SIG-M5 treated with dmso at 0.1 percent for 504 hours (cell line): ENCODE measurements around the gene SHLD3.
"Not testable (repeated sequence)": the region's sequence is repeated elsewhere in the genome, so short reads cannot be mapped to it uniquely, and the experiment has no call there.

Source experiments
- DNase-seq: peaks from one replicate; lab custom pipeline; 2025; ENCODE audit not compliant: unreplicated experiment; lab: John Stamatoyannopoulos, UW

The SHLD3 gene, protein sequence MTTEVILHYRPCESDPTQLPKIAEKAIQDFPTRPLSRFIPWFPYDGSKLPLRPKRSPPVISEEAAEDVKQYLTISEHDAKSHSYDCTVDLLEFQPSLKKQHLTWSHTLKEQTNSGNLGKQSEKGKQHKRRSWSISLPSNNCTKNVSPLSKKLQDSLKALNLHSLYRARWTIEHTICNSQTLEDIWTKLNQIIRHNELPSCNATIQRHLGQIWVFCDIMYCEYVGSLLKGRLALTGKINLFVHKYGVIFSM

DNA sequence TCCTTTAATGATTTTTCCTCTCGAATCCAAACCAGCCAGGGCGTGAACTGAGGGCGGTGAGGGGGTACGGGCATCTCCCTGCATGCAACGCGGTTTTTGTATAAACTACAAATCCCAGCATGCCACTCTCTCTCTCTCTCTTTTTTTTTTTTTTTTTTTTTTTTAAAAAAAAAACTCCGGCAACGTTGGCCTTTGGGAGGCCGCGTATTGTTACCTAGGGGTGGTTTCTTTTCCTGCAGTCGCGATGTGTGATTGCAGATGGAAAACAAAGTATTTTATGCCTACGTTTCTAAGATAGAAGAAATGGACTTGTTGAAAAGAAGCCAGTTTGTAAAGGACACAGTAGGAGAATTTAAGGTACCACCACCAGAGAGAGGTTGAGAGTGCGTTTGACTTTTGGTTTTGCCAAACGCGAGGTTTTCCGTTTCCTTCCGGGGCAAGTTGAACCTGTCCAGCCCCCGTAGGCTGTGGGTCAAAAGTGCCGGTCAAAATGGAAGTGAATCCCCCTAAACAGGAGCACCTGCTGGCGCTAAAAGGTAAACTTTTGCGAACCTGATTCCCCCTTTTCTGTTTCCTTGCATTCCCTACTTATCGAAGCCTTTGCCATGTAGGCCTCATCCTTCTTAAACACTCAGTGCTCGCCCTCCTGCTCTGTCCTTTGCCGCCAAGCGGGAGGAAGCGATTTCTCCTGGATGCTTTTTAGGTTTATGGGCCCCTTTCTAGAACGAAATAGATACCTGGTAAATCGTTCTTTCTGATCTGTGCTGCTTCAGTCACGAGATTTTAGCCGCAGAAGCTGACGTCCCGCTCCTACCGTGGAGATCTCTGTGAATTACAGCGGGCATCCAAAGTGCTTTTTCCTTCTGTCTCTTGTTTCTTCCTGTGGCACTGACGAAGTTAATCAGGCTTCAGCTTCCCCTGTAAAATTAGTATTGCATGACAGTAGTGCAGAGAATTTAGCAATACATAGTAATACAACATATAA is at the start of gene SHLD3, which contains the start of gene TRAPPC13:
Gene SHLD3 (plus strand): TSS at position 457 of the 985 bp plus-strand sequence. CDS start 4,561 bp downstream, outside the sequence.
Gene TRAPPC13 (plus strand): TSS at position 457 of the 985 bp plus-strand sequence. CDS start 34 bp downstream, at position 491.
- peak; percentile 94 for DNase-seq

DNA sequence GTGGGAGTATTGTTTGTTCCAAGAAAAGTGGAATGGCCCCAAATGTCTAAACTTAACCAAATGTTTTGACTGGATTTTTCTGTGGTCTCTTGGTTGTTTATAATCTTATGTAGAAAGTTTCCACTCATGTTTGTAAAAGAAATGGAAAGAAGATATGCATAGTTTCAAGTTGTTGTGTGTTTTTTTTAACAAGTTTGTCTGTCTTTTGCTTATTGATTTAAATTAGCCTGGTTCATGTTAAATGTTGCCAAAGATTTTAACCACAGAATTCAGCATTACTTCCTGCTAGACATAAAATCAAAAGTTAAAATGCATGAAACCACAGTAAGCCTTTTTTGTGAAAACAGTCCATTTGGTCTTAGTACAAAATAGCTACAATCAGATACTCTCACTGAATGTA is 47.7 kb upstream of the SHLD3 start:
- DNase-seq = no peak

DNA sequence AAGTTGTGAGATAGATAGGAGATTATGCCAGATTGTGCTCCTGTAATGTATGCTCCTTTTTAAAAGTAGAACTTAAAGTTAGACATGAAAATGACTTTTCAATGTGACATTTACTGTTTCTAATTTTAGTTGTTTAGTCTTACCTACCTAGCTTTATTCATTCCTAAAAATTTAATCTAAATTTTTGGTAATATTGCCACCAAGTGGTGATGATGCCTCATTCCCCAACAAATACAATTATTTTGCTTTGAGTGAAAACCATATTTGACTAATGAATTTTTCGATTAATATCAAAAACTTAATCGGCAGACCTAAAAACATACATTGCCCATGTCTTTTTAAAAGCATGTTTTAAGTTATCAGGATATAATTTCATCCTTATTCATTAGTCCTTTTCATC is 36.1 kb upstream of the SHLD3 start:
- no peak for DNase-seq

DNA sequence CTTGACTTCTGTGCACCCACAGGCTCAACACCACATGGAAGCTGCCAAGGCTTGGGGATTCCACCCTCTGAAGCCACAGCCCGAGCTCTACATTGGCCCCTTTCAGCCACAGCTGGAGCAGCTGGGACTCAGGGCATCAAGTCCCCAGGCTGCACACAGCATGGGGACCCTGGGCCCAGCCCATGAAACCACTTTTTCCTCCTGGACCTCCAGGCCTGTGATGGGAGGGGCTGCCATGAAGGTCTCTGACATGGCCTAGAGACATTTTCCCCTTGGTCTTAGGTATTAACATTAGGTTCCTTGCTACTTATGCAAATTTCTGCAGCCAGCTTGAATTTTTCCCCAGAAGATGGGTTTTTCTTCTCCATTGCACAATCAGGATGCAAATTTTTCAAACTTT is 23.1 kb upstream of the SHLD3 start:
- DNase-seq = not testable (repeated sequence)

DNA sequence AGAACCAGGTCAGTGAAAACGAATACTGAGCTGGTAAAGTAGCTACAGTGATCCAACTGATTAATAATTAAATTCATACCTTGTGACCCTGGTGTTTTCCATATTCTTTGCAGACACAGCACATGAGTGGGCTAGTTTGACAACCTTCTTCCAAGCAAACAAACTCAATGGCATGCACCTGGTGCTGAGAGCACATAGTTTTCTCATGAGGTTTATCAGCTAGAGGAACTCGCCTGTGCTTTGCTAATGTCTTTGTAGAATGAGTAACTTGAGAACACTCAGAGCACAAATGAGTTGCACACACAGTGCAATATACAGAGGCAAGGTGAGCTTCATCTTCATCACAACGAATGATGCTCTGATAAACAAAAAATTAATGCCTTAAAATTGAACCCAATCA is 13.3 kb upstream of the SHLD3 start:
- no peak for DNase-seq

DNA sequence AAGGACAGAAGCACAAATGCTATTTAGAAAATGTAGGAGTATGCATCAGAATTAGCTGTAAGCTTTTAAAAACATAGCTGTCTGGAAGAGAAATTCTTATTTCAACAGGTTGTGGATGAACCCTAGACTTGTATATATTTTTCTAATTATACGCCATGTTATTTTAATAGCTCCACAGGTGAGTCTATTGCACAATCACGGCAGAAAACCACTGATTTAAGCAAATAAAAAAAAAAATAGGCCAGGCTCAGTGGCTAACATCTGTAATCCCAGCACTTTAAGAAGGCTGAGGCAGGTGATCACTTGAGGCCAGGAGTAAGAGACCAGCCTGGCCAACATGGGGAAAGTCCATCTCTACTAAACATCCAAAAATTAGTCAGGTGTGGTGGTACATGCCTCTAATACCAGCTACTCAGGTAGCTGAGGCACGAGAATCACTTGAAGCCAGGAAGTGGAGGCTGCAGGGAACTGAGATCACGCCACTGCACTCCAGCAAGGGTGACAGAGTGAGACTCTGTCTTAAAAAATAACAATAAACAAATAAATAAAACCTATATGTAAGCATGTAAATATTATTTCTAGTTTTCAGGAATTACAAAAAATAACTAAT is 12.4 kb upstream of the SHLD3 start:
- no peak for DNase-seq

DNA sequence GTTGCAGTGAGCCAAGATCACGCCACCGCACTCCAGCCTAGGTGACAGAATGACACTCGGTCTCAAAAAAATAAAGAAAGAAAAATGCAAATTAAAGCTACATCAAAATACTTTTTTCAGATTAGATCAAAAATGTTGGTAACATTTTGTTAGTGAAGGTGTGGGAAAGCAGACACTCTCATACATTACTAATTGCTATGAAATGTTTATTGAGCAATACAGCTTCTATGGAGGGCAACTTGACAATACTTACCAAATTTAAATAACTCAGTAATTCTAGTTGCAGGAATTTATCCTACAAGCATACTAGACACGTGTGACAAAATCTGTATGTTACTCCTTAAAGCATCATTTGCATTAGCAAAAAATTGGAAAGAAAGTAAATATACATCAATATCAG is 4.8 kb upstream of the SHLD3 start:
- no peak for DNase-seq

DNA sequence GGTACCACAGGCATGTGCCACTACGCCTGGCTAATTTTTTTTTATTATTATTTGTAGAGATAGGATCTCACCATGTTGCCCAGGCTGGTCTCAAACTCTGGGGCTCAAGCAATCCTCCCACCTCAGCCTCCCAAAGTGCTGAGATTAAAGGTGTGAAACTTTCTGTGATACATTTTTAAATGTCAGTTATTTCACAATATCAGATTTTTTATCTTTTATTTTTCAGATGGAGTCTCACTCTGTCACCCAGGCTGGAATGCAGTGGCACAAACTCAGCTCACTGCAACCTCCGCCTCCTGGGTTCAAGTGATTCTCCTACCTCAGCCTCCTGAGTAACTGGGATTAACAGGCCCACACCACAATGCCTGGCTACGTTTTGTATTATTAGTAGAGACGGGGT is 2.9 kb upstream of the SHLD3 start:
- DNase-seq = not testable (repeated sequence)

DNA sequence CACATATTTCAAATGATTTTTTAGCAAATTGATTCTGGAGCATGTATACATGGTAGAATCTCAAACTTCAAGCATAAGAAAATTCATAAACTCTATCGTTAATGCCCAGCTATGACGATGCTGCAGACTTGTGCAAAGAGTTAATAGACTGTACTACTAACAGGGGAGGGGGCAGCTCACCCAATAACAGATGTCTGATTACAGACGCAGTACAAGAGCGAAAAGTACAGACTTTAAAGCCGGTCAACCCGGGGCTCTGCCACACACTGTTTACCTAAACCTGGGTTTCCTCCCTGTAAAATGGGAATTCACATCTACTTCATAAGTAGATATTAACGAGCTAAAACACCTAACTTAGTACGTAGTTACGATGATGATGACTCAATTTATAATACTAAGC is 1.3 kb upstream of the SHLD3 start:
- no peak for DNase-seq

DNA sequence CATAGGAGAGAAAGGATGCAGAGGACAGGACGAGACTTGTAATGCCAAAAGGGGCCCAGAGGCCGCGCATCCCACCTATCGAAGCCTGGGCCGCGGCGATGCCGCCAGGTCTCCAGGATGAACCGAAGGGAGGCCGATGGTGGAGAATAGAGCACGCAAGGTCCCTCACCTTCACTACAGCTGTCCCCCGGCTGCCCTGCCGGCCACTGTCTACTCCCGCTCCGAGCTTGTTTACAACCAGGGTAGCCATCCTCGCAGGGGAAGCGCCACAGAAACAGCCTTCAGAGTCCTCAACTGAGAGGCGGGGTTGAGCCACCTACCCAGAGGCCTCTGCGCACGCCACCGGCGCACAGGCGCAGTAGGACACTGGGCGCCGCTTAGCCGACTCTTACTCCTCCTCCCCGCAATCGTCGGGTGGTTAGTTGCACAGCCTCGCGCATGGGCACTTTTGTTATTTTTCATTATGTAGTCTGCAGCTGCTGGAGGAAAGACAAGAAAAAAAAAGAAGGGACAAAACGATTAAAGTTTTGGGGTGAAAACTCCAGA is 729 bp upstream of the SHLD3 start, which contains the start of gene TRIM23:
Gene TRIM23 (minus strand): TSS at position 309 of the 546 bp plus-strand sequence. CDS start 59 bp downstream, at position 250.
- peak; percentile 91 for DNase-seq

DNA sequence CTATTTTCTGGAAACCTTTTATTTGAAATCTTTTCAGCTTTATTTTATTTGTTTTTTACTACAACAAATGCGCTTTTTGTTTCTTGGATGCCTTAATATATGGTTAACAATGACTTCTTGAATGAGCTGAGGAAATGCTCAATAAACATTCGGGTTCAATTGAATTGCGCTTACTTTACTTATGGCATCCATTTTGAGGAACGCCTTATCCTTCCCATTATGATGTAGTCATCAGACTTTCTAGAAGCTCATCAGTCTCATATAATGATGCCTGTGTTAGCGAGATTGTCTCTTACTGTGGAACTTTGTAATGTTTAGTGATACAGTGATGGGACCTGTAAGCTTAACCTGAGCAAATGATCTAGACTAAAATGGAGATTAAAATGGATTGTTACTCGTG is 916 bp downstream of the SHLD3 start:
- DNase-seq = no peak

DNA sequence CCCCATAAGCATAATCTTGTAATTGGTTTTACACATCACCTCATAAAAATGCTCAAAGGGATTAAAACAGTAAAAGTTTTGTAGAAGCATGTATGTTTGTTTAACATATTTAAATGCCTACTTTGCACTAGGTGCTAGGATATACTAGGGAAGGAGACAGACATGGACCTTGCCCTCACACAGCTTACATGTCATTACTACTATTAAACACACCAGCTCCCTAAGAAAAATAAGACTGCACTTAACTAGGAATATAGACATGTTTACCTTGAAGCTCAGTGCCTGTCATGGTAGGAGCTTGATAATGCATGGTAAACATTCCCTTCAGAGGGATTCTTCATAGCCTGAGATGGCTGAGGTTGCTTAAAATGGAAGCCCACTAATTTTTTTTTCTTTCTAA is 6.2 kb downstream of the SHLD3 start:
- no peak for DNase-seq

DNA sequence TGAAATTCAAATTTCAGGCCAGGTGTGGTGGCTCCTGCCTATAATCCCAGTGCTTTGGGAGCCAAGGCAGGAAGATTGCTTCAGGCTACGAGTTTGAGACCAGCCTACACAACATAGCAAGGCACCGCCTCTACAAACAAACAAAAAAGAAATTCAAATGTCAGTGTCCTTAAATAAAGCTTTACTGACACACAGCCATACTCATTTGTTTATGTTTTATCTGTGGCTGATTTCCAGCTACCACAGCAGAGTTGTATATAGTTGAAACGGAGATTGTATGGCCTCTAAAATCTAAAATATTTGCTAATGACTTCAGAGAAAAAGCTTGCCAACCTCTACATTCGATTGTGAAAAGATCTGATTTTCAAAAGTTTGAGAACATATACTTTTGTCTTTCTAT is 15.4 kb downstream of the SHLD3 start:
- DNase-seq = no peak

DNA sequence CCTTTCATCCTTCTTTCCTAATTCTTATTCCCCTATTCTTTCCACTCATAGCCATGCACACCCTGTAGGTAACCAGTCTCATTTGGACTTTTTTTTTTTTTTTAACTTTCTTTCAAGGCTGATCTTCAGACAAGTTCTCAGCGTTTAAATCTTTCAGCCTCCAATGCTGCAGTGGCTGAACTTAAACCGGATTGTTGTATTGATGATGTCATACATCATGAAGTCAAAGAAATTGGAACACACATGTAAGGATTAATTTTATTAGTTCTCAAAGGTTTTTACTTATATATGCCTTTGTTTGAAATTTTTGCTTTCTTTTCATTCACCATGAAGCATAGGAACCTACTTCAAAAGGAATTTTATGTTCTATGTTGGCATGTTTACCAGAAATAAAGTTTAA is 22.1 kb downstream of the SHLD3 start:
- no peak for DNase-seq

DNA sequence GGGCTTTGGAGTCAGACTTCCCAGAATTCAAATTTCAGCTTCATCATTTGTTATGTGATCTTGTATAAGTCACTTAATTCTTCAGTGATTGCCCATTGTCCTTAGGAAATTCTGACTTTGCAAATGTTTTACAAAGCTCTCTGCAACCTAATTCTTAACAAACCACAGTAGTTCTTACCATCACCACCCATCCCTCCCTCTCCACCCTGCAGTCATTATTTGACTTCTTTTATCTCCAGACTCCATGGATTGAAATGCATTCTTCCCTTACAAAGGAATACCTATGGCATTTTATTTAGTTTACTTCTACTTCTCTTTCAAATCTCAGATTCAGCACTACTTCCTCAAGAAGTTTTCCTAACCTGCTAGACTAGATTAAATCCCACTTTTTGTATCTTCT is 23.1 kb downstream of the SHLD3 start:
- DNase-seq = no peak

DNA sequence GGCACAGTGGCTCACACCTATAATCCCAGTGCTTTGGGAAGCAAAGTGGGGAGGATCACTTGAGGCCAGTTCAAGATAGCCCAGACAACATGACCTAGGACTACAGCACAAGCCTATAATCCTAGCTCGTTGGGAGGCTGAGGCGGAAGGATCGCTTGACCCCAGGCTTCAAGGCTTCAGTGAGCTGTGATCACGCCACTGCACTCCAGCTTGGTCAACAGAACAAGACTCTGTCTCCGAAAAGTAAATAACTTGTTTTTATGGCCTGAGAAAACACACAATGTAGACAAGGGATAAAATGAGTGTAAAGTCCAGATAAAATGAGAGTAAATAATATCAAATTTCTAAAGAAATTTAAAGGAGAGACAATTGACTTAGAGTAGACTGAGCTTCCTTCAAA is 26.3 kb downstream of the SHLD3 start:
- DNase-seq = no peak

DNA sequence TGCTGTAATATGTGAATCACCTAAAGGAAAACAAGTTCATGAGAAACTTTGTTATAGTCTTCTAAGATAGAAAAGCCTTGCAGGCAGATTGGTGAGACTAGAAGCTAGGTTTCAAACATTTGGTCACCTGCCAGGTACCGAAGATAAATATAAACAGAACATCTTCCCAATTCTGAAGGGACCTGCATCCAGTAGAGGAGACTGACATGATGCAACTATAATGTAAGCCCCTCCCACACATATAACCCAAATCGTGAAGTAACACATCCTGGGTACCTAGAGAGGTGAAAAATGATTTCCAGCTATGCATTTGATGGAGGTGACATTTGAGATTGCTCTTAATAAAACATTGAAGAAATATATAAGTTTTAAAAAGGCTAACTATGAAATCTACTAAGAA is 29.9 kb downstream of the SHLD3 start:
- no peak for DNase-seq

DNA sequence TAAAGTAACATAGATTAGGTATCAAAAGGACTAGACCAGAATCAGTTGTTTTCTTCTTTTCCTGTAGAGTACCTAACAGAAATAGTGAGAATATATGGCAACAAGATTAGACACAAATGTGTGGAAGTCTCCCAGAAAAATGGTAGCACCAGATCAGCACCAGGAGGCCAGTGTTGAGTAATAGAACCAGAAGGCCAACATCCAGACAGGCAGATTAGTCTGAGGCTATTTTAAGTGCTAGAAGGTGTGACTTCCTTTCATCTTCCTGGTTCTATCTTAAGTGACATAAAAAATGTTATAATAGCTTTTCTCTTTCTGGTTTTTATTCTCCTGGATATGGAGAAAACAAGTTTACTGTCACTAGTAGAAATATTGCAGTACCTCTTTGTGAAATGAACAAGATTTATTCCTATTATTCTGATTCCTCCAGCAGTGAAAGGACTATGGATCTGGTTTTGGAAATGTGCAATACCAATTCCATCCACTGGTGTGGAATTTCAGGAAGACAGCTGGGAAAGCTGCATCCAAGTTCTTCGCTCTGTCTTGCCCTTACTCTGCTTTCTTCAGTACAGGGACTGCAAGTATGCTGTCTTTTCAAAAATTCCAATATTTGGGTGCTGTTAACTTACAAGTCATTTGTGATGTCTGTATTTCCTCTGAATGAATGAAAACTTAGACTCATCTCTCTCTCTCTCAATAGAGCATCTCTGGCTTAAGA is 39.1 kb downstream of the SHLD3 start:
- DNase-seq = no peak

DNA sequence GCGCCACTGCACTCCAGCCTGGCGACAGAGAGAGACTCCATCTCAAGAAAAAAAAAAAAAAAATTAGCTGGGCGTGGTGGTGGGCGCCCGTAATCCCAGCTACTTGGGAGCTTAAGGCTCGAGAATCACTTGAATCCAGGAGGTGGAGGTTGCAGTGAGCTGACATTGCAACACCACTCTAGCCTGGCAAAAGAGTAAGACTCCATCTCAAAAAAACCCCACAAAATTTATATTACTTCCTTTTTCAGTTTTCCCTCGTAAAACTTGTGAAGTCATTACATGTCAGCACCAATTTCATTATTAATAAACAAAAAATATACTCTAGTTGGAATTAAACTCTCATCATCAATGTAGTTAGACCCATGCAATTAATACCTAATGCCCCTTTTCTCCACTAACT is 43.9 kb downstream of the SHLD3 start:
- peak; percentile 63 for DNase-seq

DNA sequence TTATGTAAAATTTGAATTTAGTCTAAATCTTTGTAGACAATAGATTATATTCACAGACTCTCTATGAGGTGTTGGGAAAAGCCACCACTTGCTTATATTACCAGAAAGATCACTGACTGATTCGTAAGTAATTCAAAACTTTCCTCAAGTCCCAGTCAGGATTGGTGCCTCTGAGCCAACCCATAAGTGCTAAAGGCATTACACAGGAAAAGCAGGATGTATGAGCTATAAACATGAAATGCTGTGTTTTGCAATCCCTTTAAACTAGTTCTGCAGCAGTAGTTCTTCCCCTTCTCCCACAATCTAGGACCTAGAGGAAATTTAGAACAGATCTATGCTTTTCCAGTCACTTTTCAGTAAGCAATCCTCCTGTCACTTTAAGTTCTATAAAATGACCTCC is 48.0 kb downstream of the SHLD3 start:
- DNase-seq = peak; percentile 39

DNA sequence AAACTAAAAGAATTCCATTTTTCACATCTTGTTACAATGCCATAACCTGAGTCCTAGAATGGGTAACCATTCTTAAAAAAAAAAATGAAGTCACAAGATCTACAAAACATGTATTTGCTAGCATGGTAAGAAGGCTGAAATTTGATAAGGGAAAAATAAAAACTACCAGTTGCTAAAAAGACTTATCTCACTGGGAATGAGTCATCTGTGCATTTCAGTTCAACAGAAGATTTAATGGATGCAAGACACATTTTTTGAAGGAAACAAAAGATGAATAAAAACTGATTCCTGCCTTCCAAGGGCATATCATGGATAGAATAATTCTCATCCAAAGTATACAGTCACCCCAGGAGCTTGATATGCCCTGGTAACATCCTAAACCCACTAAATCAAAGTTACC is 49.9 kb downstream of the SHLD3 start:
- no peak for DNase-seq
